Stomach (tissue), 9 donors: ENCODE measurements around the gene LPIN2. TPM values are rescaled to one million over a fixed set of nuclear protein-coding genes. Genes with fewer than 3 reads are reported as not detected.

Experiments used
- DNase-seq, 2 donors: peaks; one replicate each; pipeline versions ENCODE4 v3.0.0 to v3.0.0-alpha.2; 2013 to 2019
- H3K27ac ChIP-seq, 5 donors: fragments of 200-600 bp in 4 of 5; sonication (generic) in 4 of 5; one replicate each; pipeline ENCODE4 v1.5.1; 2013 to 2019; ENCODE audit warnings: mild to moderate bottlenecking in 1 of 5, moderate library complexity in 1 of 5
- H3K27me3 ChIP-seq, 3 donors: fragments of 200-600 bp; sonication (generic); one replicate each; pipeline ENCODE4 v1.5.1; 2017 to 2019; ENCODE audit warnings: mixed run types in 1 of 3
- H3K36me3 ChIP-seq, 4 donors: fragments of 200-600 bp; sonication (generic); 1 replicate in 3 of 4; 2 replicates in 1 of 4; pipeline ENCODE4 v1.5.1; 2016 to 2019
- H3K4me1 ChIP-seq, 4 donors: fragments of 200-600 bp; sonication (generic); one replicate each; pipeline ENCODE4 v1.5.1; 2016 to 2019
- H3K4me3 ChIP-seq, 4 donors: fragments of 200-600 bp; sonication (generic) in 3 of 4; one replicate each; pipeline ENCODE4 v1.5.1; 2016 to 2019; ENCODE audit warnings: mild to moderate bottlenecking in 1 of 4
- H3K9me3 ChIP-seq, 4 donors: fragments of 200-600 bp; sonication (generic); one replicate each; pipeline ENCODE4 v1.5.1; 2016 to 2019
- CTCF ChIP-seq, 7 experiments: fragments of 450-650 bp in 4 of 7; fragments of 200-600 bp in 3 of 7; sonication (generic) in 3 of 7; IDR thresholded peaks; one replicate each; pipeline ENCODE4 v1.5.1; 2016 to 2019; ENCODE audit warnings: antibody characterized with exemption in 7 of 7, control low read depth in 2 of 7, mild to moderate bottlenecking in 1 of 7
- EP300 ChIP-seq: sonication (generic); formaldehyde crosslinking; IDR thresholded peaks from one replicate; pipeline ENCODE4 v1.6.1; 2017; ENCODE audit warnings: antibody characterized with exemption
- POLR2A ChIP-seq, 4 donors: fragments of 450-650 bp; IDR thresholded peaks; one replicate each; pipeline ENCODE4 v1.6.1; 2016; ENCODE audit warnings: antibody characterized with exemption in 4 of 4, control low read depth in 2 of 4, mild to moderate bottlenecking in 1 of 4, moderate library complexity in 1 of 4
- POLR2AphosphoS5 ChIP-seq, 3 donors: sonication (generic); formaldehyde crosslinking; IDR thresholded peaks; one replicate each; pipeline ENCODE4 v1.6.1; 2016; ENCODE audit warnings: antibody characterized with exemption in 3 of 3
- WGBS, 5 donors: extraction: QIAGEN DNeasy Blood & Tissue Kit in 3 of 5; methylation state at CpG; one replicate each; pipeline versions ENCODE4 v1.1.5 to v1.1.7; 2013 to 2018; 5-methylcytosine and 5-hydroxymethylcytosine counted together
- intact Hi-C: fragments of 100-400 bp; cut with DNase I; formaldehyde crosslinking; loops from one replicate; pipeline ENCODE4 v1.15.1; 2023; ENCODE audit warnings: low total_unique reads
- polyA plus RNA-seq, 3 donors: library from polyadenylated mRNA; stranded (reverse); fragments of 200-250 nt; gene quantifications; one replicate each; pipeline ENCODE4 v1.2.3, GENCODE V29; 2013
- small RNA-seq, 4 donors: library from RNA; depleted of rRNA; stranded (forward); fragments of <200 nt; gene quantifications; one replicate each; pipeline ENCODE3, GENCODE V24; 2016
- total RNA-seq, 5 donors: library from RNA; depleted of rRNA; stranded (reverse); fragments of >200 nt; gene quantifications; one replicate each; pipeline versions ENCODE4 v1.1.0 to v1.2.3, GENCODE V29; 2014 to 2016
- donor health status: healthy with polysubstance abuse.
- donor health status: Bipolar disorder and iron deficiency.
- donor health status: healthy.

The LPIN2 gene
- total and polyA plus RNA-seq, 8 donors = 4.0 to 86.8 (median 13.0) TPM

GRCh38 chr18:2965797-2966196, 47.1 kb downstream of the LPIN2 start:
- Histone ChIP-seq H3K9me3 (no peaks in the 10 kb centered on the region), H3K4me1 (peaks cover 44 to 82% (median 52%) of the 10 kb centered on the region in 4 donors), H3K36me3 (no peaks in the 10 kb centered on the region), H3K27me3 (no peaks in the 10 kb centered on the region), H3K4me3 (no peak overlapping the region), H3K27ac (peak overlapping the region in 1 of 5 donors; percentile 39)
- intact Hi-C loops = no loop called here
- no peak for DNase-seq
- TF ChIP-seq POLR2AphosphoS5 (IDR thresholded peaks at IDR 0.05) (no peak), POLR2A (IDR thresholded peaks at IDR 0.05) (no peak), CTCF (IDR thresholded peaks at IDR 0.05) (no peak), EP300 (no peak)
- WGBS, 5 donors = 85 to 95% (median 92%) methylated on average over 4 of the region's 4 CpGs

- 80 to 93% (median 85%) methylated on average over 8 of the region's 8 CpGs for WGBS, 5 donors
- Histone ChIP-seq H3K27me3 (no peaks in the 10 kb centered on the region), H3K9me3 (no peaks in the 10 kb centered on the region), H3K27ac (no peak overlapping the region), H3K36me3 (no peaks in the 10 kb centered on the region), H3K4me1 (peaks cover 38 to 82% (median 53%) of the 10 kb centered on the region in 4 donors), H3K4me3 (no peak overlapping the region)
- DNase-seq = no peak
- intact Hi-C loops = no loop called here
- TF ChIP-seq CTCF (IDR thresholded peaks at IDR 0.05) (no peak), POLR2AphosphoS5 (IDR thresholded peaks at IDR 0.05) (no peak), EP300 (no peak), POLR2A (IDR thresholded peaks at IDR 0.05) (no peak)
Measured at GRCh38 chr18:2964361-2965010, 48.5 kb downstream of the LPIN2 start.

Small RNA genes within 50 kb of the gene (small RNA-seq; reads per million reads assigned to genes)
- 0 reads per million in 4 donors for gene RF00156

Other genes with a start within 250 kb of the LPIN2 start
- gene EMILIN2, start 166.1 kb downstream of the LPIN2 start, total RNA-seq = 100 to 1,000 TPM in 1 of 5 donors, 10 to 100 TPM in 1, 1 to 10 TPM in 3; 5.2 to 120 (median 8.8) TPM
- 1 to 10 TPM; 2.0 to 4.3 (median 3.9) TPM for gene EMILIN2, start 166.1 kb downstream of the LPIN2 start, polyA plus RNA-seq
- 10 to 100 TPM in 3 of 5 donors, 1 to 10 TPM in 2; 2.9 to 37.9 (median 12.3) TPM for gene MYOM1, start 206.8 kb upstream of the LPIN2 start, total RNA-seq
- 1 to 10 TPM; 1.2 to 2.9 (median 1.4) TPM for gene MYOM1, start 206.8 kb upstream of the LPIN2 start, polyA plus RNA-seq
- gene MYL12A, start 234.7 kb upstream of the LPIN2 start, total RNA-seq = 100 to 1,000 TPM; 148 to 525 (median 249) TPM
- 100 to 1,000 TPM; 239 to 630 (median 421) TPM for gene MYL12A, start 234.7 kb upstream of the LPIN2 start, polyA plus RNA-seq
- 100 to 1,000 TPM in 4 of 5 donors, 10 to 100 TPM in 1; 89.2 to 329 (median 206) TPM for gene MYL12B, start 249.0 kb upstream of the LPIN2 start, total RNA-seq
- 100 to 1,000 TPM; 439 to 738 (median 639) TPM for gene MYL12B, start 249.0 kb upstream of the LPIN2 start, polyA plus RNA-seq